Measurements from ENCODE around the gene CMTM2.
"Not testable (repeated sequence)": the region's sequence is repeated elsewhere in the genome, so short reads cannot be mapped to it uniquely, and the experiment has no call there.

Gene CMTM2

DNA sequence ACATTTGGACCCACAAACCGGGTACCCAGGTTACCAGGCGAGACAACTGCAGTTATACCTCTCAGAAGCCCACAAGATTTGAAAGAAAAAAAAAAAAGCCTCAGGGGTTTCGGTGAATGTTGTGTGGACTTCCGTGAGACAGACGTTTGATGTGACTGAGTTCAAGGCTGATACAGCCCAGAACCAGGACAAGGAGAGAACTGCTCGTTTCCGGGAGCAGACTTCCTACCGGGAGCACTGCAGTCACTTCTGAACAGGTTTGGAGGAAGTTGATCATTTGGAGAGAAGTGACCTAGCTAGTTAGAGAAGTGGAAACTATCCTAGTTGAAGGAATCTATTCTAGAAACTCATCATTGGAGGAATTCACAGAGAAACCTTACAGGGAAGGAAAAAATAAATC is 26.0 kb upstream of the CMTM2 start:
- DNase-seq, result no peak

DNA sequence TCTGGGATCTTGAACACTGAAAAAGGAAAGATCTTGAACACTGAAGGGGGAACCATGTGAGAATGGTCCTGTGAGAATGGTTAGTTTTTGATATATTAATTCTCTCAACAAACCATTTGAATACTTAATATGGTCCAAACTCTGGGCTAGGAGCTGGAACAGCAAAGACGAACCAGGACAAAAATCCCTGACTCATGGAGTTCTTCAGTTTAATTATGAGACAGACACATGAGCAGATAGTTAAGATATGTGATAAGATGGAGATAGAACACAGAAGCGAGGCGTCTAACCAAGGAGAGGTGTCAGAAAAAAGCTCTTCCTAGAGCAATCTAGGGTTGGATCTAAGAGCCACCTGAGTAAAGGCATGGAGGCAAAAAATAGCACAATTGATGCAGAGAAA is 25.2 kb upstream of the CMTM2 start:
- no peak for DNase-seq

DNA sequence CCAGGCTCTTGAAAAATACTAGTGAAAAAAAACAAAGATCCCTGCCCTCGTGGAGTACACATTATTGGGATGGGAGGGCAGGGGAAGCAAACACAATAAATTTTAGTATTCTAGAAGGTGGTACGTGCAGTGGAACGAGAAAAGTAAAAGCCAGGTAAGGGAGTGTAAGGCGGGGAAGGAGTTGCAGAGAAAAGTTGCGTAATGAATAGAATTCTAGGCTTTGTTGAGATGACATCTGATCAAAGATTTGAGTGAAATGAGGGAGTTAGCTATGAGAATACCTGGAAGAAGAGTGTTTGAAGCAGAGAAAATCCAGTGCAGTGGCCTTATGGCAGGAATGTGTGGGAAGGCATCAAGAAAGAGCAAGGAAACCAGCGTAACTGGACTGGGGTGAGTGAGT is 24.8 kb upstream of the CMTM2 start:
- no peak for DNase-seq

DNA sequence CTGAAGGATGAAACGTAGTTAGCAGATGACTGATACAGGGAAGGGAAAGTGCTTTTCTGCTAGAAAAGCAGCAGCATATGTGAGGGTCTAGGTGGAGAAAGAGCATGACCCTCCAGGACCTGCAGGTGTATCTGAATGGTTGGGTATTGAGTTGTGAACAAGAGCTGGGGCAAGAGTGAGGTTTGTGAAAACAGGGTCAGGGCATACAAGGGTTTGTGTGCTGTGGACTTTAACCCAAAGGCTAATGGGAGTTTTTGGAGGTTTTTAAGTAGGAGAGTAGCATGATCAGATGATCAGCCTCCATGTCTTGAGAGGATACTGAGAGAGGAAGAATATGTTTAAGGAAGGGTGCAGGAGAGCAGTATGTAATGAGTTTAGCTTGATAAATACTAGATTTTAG is 19.2 kb upstream of the CMTM2 start:
- no peak for DNase-seq

DNA sequence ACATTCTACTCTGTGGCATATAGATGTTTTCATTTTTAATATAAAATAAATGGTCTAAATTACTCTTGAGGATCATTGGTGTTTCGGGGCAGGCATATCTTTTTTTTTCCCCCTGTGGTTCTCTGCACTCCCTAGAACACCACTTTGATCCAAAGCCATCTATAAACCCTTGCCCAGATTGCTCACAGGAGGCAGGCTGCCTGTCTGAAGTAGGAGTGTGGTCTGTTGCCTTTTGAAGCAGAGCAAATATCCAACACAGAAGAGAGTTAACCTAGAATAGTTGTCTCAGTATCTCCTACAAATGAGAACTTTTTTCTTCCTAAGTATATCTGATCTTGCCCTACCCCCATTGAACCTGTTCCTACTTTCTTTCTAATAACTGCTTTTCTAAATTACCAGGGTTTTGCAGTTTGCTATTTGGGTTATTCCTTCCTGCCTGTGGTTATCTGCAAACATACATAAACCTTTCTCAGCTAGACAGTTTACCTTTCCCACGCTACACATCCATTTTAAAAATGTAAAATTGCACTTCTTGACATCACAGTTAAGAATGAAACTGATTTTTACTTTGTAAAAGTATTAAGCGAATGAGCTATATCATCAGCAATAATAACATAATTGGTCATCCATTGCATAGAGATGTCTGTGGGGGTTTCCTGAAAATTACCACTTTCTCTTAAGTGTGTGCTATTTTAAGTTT is 17.7 kb upstream of the CMTM2 start:
- no peak for DNase-seq

DNA sequence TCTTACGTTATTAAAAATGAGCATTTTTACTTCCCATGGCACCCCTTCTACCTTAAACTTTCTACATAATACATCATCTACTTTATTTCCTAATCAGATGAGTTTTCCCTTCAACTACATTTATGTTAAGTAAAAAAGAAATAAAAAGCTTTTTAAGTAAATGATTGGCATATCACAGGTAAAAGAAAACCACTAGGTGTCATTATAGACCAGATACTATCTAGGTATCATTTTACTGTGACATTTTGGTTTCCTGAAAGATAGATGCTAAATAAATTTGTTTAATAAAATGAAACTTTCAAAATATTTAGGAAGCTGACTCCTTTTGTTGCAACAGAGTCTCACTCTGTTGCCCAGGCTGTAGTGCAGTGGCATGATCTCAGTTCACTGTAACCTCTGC is 16.9 kb upstream of the CMTM2 start:
- DNase-seq, result no peak

DNA sequence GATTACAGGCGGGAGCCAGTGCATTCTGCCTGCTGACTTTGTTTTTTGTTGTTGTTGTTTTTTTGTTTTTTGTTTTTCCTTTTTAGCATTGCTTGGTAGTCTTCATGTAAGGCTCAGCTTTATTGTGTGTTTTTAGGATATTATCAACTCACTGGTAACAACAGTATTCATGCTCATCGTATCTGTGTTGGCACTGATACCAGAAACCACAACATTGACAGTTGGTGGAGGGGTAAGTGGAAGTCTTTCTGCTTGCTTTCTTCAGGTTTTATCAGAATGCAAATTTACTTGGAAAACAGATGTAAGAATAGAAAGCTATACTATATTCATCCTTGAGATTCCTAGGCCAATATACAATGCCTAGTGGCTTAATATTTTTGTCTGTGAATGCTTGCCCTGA is 16.3 kb upstream of the CMTM2 start:
- DNase-seq, result no peak

DNA sequence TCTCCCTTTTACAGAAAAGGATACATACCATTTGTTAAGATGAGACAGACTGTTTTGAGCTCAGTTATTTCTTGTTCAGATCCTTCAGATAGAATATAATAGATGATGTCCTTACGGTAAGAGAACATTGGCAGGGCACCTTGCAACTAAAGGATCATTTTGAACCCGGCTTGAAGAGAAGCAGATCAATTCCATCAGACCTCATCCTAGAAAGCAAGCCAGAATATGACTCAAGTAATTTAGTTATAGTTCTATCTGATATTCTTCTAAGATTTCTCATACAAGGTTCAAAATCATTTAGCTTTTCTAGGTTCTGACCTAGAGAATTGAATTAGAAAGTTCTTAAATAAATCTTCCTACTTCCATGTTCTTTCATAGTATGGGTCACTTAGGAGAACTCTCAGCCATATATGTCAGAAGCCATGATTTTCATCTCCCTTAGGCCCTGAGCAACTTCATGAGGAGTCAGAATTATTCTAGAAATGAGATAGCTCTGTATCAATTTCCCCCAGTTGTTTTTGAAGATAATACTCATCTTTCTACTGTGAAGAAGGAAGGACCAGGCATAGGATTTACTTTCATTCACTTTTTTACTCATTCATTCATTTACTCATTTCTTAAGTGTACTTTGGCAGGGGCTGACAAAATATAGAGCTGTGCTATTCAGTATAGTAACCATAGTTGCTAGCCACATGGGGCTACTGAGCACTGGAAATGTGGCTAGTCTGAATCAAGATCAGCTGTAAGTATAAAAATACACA is 15.5 kb upstream of the CMTM2 start:
- DNase-seq, result no peak

DNA sequence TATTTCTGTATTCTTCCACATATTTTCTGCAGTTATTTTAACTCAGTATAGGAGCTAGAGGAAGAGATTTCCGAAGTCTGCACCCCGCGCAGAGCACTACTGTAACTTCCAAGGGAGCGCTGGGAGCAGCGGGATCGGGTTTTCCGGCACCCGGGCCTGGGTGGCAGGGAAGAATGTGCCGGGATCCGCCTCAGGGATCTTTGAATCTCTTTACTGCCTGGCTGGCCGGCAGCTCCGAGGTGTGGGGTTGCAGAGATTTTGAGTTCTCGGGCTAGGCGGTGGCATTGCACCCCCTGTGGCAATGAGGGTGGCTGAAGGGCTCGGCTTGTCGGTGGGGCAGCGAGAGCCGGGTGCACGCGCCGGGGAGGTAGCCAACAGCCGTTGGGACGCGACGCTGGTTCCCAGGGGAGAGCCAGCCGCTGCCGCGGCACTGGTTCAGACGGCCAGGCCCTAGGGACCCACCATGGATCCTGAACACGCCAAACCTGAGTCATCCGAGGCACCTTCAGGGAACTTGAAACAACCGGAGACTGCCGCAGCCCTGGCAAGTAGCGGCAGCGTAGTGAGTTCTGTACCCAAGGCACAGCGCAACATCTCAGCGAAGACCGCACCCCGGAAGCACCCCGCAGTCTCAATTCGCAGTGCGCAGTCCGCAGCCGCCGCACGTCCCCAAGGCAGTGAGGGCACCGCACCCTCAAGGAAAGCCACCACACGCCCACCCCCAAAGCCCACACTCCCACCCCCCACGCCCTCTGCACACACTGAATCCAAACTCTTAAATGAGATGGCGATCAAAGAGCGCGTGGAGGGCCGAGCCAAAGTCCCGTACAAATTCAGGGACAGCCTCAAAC is 13.0 kb upstream of the CMTM2 start, which contains the start of gene CMTM1:
Gene CMTM1 (plus strand): TSS at position 389 of the 851 bp plus-strand sequence. CDS start 75 bp downstream, at position 464.
- DNase-seq, result no peak

DNA sequence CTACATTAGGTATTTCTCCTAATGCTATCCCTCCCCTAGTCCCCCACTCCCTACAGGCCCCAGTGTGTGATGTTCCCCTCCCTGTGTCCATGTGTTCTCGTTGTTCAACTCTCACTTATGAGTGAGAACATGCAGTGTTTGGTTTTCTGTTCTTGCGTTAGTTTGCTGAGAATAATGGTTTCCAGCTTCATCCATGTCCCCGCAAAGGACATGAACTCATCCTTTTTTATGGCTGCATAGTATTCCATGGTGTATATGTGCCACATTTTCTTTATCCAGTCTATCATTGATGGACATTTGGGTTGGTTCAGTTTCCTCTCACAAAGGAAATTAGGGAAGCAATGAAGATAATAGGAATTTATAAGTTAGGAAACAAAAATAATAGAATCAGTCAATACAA is 12.0 kb upstream of the CMTM2 start:
- not testable (repeated sequence) for DNase-seq

DNA sequence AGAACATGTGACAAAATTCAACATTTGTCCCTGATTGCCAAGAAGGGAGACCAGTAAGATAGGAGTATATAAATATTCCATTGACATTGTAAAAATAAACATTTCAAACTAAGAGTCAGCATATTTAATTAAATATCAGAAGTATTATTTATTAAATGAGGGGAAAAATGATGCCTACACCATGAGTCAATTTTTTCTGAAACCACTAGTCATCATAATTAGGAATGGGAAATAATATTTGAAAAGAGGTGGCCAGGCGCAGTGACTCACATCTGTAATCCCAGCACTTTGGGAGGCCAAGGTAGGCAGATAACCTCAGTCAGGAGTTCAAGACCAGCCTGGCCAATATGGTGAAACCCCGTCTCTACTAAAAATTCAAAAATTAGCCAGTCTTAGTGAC is 10.9 kb upstream of the CMTM2 start:
- no peak for DNase-seq

DNA sequence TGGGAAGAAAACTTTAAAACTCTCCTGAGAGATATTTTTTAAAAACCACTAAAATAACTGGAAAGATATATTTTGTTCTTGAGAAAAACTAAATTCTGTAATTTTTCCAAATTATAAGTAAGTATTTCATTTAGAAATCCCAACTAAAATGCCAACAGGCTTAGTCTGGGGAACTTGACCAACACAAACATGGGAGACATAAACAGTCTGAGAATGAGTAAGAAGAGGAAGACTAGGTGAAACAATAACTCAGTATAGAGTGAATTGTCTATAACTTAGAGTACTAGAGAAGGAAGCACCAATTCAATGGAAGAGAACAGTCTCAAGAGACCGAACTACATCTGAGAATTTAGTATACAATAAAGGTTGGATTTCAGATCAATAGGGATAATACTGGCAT is 10.1 kb upstream of the CMTM2 start:
- no peak for DNase-seq

DNA sequence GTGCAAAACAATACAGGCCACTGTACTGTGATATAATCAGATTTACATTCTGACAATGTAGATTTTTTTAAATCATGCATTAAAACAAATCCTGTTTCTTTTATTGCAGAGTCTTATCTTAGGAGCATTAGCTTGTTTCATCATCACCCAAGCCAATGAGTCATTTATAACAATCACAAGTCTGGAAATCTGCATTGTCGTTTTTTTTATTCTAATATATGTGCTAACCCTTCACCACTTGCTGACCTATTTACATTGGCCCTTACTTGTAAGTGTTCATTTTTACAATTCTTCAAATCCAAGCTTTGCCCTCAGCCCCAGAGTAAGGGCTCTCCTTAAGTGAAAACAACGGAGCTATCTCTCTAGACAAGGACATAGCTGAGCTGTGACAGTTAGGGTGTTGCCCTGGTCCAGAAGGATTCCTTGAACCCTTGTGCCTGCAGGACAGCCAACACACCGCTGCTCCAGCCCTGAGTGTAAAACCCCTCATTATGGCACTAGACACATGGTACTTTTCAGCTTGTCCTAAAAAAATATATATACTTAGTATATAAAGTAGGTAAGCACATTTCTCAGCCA is 9.3 kb upstream of the CMTM2 start:
- no peak for DNase-seq

DNA sequence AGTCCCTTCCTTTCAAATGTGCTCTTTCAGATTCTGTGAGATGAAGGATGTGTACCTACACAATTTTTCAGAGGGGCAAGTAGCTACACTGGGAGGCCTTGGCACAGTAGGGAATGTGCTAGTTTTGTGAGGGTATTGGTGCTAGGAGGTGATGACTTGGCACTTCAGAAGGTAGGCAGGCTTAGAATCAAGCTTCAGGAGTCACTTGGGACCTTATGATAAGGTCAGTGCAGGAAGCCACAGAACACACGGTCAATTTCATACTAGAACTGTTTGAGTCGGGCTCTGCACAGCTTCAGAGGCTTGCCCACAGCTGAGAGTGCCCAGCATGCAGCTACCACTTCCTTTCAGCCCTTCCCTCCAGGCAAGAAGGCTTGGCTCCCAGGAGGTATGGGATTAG is 6.9 kb upstream of the CMTM2 start:
- no peak for DNase-seq

DNA sequence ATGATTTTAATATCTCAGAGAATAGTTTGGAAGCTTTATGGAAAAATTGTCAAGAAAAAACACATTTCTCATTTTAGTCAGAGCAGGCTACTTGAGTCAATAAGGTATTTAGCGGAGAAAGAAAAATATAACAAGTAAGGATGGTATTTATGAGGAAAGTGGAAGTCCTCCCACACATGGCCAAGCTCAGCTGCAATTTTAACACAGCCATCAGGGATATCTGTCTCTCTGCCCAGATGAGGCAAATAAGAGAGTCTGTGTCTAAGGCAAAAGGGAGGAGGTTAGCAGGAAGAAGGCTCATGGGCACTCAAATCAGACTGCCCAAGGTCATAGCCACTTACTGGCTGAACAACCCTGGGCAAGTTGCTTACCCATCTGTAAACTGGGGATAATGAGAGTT is 5.2 kb upstream of the CMTM2 start:
- DNase-seq, result no peak

DNA sequence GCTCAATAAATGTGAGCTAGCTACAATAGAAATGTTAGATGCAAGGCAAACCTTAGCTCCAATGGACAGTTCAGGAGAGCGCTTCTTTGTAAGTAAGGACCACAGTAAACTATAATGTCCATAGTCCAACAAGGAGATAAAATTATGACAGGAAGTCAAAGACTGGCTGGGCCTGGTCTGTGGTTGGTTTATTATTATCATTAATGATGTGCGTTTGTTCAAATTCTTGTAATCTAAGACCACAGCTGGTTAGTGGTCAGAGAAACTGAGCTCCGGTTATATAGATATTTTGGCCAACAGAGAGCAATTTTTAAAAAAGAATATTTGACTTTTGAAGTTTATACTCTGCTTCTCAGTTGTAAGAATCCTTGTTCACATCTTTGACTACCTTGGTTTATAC is 4.7 kb upstream of the CMTM2 start:
- DNase-seq, result no peak

DNA sequence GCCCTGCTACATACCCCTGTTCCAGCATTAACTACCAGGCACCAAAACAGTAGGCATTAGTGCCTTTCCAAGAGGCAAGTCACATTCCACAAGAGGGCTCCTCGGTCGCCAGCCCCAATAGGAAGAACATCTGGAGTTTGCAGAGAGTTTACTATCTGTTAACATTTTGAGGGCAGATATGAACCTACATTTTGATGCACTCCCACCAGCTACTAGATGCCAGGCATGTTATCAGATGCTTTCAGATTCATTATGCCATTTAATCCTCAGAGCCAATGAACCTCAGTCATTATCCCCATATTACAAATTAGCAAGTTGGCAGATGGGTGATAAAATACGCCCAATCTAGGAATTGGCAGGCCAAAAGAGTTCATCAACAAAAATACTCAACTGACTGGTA is 4.2 kb upstream of the CMTM2 start:
- DNase-seq, result no peak

DNA sequence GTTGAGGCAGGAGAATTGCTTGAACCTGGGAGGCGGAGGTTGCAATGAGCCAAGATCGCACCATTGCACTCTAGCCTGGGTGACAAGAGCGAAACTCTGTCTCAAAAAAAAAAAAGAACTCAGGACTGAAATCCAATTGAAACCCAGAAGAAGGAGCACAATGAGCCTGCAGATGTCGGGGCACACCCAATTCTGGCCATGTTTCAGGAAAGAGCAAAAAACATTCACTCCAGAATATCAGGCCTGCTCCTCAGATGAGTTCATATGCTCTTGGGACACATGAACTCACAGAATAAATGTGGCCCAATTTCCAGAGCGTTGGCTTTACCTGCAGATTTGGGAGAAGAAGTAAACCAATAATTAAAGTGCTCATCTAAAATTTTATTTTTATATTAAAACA is 3.0 kb upstream of the CMTM2 start:
- no peak for DNase-seq

DNA sequence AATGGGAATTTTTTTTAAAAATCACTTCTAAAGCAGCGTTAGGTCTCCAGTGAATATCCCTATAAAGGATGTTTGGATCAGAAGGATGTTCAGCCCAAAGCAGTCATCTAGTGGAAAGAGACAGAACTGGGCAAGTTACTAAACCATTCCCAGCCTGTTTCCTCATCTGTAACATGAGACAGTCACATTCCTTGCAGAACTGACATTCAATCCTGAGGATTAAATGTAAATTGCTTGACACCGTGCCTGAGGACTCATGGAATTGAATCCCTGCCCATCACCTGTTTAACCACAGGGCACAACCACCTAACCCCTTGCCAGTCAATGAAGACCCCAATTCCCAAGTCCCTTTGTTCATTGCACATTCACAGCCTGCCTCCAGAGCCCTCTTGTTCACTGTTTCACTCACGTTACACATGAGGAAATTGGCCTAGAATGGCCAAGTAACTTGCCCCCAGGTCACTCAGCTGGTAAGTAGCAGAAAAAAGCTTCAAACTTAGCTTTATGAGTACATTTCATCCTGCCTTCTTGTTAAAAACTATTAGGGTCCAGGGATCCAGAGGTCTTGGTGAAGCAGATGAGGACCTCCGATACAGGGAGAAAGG is 1.4 kb downstream of the CMTM2 start:
- DNase-seq, result no peak

DNA sequence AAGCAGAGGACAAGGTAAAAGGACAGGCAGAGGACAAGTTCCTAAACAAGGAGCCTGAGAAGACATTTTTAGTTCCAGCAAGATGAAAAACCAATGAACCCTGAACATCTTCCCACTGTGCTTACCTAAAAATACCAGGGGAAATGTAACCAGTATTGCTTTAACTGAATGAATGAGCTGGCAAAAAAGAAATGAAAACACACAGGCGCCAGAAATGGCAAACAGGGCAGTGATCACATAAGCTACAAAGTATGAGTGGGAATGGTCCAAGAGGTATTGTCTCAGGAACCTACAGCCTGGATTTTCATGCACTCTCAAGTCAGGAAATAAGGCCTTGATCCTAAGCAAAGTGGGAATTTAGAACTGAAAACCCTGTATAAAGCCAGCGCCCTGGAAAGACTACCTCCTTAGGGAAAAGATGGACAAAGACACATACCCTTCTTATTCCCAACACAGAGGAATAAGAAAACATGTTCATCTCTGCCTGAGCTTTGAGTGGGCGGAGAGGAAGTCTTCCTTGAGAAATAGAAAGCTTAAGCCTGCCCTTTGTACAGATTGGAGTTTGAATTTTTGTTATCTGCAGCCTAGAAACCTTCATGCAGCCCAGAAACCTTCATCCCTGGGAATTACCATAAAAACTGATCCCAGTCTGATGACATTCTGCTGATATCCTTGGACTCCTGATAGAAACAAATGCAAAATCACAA is 2.1 kb downstream of the CMTM2 start:
- no peak for DNase-seq

DNA sequence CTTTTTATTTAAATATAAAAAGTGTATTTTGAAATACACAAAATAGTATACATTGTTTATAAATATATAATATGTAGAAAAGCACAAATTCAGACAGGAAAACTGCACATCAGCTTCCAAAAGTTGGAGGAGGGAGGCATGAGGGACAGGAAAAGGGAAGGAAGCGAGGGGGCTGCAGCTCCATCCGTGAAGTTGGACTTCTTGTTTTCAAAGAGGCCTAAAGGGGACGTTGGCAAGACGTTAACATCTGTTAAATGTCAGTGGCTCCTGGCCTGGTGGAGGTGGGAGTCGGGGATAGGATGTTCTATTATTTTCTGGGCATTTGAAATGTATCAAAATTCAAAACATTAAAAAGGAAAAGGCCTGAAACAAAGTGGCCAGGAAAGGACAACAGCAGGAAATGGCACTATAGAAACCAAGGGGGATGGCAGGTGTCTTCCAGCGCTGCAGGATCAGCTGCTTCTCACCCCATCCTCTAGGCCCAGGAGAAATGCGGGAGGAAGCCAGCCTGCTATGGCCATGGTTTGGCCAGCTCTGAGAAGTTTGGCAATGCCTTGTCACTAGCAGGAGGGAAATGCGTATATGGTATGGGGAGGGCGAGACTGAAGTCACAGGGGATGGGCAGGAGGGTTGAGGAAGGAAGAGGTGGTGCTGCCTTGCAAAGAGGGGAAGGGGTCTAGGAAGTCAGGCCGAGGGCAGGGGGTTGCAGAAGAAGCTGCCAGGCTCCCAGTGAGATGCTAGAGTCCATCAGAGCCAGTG is 6.4 kb downstream of the CMTM2 start:
- no peak for DNase-seq

Data from activated naive CD4-positive, alpha-beta T cell treated with anti-CD3 and anti-CD28 coated beads, Interleukin-2, amount 50 U/mL, for 16 hours (primary cell).